HepG2 (cell line): ENCODE measurements around the gene SGCD.

Source experiments
- ARNT ChIP-seq: fragments of 450-650 bp; IDR thresholded peaks from 2 replicates; pipeline ENCODE4 v1.6.1; 2017
- ASH2L ChIP-seq: fragments of 300-600, 200-600 bp; sonication (generic); IDR thresholded peaks from 2 replicates; pipeline ENCODE4 v1.7.0; 2017; ENCODE audit warnings: low read depth, mild to moderate bottlenecking, moderate library complexity, mixed read lengths, low read length; ENCODE audit not compliant: insufficient read length
- EZH2 ChIP-seq: conservative IDR thresholded peaks from 2 replicates; pipeline ENCODE4 v1.6.1; 2012; ENCODE audit warnings: mild to moderate bottlenecking, low read depth, low read length, moderate library complexity
- HIVEP1 ChIP-seq: sonication (generic); formaldehyde crosslinking; IDR thresholded peaks from 2 replicates; pipeline ENCODE4 v1.4.0; 2020; ENCODE audit warnings: mild to moderate bottlenecking, missing genetic modification reagents
- KDM3A ChIP-seq: IDR thresholded peaks from 2 replicates; pipeline ENCODE4 v1.6.1; 2018; ENCODE audit warnings: low read depth, missing compliant biosample characterization
- NCOA1 ChIP-seq: sonication (generic); formaldehyde crosslinking; IDR thresholded peaks from 2 replicates; pipeline ENCODE4 v1.9.0; 2021; ENCODE audit warnings: missing genetic modification reagents
- PHB2 ChIP-seq: fragments of 450-650 bp; IDR thresholded peaks from 2 replicates; pipeline ENCODE4 v1.6.1; 2018; ENCODE audit not compliant: partially characterized antibody
- SYNCRIP ChIP-seq: fragments of 200-400 bp; formaldehyde crosslinking; IDR thresholded peaks from 2 replicates; pipeline ENCODE4 v1.6.1; 2018; ENCODE audit warnings: mild to moderate bottlenecking, low read depth, low read length; ENCODE audit not compliant: insufficient read depth
- ZNF235 ChIP-seq: sonication (generic); formaldehyde crosslinking; IDR thresholded peaks from 2 replicates; pipeline ENCODE4 v1.8.1; 2023; ENCODE audit warnings: mild to moderate bottlenecking, missing genetic modification reagents, borderline replicate concordance
- ZNF792 ChIP-seq: IDR thresholded peaks from 2 replicates; pipeline ENCODE4 v1.6.1; 2016
- TF ChIP-seq, protein P1 (sequence below): IDR thresholded peaks from 2 replicates; pipeline ENCODE4 v1.6.1; 2016; ENCODE audit warnings: low read depth
- TF ChIP-seq, protein P2 (sequence below): sonication (generic); formaldehyde crosslinking; IDR thresholded peaks from 2 replicates; pipeline ENCODE4 v1.5.0; 2020; ENCODE audit warnings: mild to moderate bottlenecking, missing genetic modification reagents, moderate library complexity
- TF ChIP-seq, protein P3 (sequence below): IDR thresholded peaks from 2 replicates; pipeline ENCODE4 v1.6.1; 2016; ENCODE audit warnings: missing compliant biosample characterization, missing genetic modification reagents, borderline replicate concordance

DNA sequence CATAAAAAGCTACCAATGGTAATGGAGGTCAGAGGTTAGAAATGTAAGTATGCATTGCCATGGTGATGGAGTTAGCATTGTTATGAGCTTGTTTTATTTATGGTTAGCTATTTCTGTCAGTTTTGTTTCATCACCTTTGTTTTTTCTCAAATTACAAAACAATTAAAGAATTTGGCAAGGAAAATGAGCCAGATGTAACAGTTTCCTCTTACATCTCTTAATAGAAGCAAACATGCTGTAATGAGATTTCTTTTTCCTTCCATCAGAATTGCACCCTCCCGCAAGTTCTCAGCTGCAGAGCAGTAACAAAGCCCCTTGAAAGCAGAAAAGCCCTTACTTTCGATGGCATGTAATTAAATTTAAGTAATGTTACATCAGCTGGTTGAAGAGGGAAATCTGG, 233.0 kb downstream of the SGCD start:
- TF ChIP-seq KDM3A (CRISPR knock-in tag): no peak
- TF ChIP-seq SYNCRIP: no peak
- no peak for TF ChIP-seq ZNF792
- TF ChIP-seq, protein P1, sequence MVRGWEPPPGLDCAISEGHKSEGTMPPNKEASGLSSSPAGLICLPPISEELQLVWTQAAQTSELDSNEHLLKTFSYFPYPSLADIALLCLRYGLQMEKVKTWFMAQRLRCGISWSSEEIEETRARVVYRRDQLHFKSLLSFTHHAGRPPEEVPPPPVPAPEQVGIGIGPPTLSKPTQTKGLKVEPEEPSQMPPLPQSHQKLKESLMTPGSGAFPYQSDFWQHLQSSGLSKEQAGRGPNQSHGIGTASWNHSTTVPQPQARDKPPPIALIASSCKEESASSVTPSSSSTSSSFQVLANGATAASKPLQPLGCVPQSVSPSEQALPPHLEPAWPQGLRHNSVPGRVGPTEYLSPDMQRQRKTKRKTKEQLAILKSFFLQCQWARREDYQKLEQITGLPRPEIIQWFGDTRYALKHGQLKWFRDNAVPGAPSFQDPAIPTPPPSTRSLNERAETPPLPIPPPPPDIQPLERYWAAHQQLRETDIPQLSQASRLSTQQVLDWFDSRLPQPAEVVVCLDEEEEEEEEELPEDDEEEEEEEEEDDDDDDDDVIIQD (CRISPR knock-in tag): no peak
- no peak for TF ChIP-seq EZH2
- TF ChIP-seq PHB2: no peak
- TF ChIP-seq ZNF235: no peak
- TF ChIP-seq, protein P2, sequence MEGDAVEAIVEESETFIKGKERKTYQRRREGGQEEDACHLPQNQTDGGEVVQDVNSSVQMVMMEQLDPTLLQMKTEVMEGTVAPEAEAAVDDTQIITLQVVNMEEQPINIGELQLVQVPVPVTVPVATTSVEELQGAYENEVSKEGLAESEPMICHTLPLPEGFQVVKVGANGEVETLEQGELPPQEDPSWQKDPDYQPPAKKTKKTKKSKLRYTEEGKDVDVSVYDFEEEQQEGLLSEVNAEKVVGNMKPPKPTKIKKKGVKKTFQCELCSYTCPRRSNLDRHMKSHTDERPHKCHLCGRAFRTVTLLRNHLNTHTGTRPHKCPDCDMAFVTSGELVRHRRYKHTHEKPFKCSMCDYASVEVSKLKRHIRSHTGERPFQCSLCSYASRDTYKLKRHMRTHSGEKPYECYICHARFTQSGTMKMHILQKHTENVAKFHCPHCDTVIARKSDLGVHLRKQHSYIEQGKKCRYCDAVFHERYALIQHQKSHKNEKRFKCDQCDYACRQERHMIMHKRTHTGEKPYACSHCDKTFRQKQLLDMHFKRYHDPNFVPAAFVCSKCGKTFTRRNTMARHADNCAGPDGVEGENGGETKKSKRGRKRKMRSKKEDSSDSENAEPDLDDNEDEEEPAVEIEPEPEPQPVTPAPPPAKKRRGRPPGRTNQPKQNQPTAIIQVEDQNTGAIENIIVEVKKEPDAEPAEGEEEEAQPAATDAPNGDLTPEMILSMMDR (CRISPR knock-in tag): no peak
- TF ChIP-seq HIVEP1: no peak
- no peak for TF ChIP-seq ASH2L
- TF ChIP-seq, protein P3, sequence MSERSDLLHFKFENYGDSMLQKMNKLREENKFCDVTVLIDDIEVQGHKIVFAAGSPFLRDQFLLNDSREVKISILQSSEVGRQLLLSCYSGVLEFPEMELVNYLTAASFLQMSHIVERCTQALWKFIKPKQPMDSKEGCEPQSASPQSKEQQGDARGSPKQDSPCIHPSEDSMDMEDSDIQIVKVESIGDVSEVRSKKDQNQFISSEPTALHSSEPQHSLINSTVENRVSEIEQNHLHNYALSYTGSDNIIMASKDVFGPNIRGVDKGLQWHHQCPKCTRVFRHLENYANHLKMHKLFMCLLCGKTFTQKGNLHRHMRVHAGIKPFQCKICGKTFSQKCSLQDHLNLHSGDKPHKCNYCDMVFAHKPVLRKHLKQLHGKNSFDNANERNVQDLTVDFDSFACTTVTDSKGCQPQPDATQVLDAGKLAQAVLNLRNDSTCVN (CRISPR knock-in tag): no peak
- no peak for TF ChIP-seq NCOA1 (CRISPR knock-in tag)
- TF ChIP-seq ARNT: no peak
